Measurements from ENCODE around the gene DHX30.

- no peak for TF ChIP-seq CTCF (IDR thresholded peaks at IDR 0.05)
- no peak for TF ChIP-seq EZH2phosphoT487 (IDR thresholded peaks at IDR 0.05)
- no peak for TF ChIP-seq EZH2 (IDR thresholded peaks at IDR 0.05)
These were observed 10.7 kb downstream of the DHX30 start for GRCh38 chr3:47813551-47814177.

All from neural progenitor cell (in vitro differentiated cells).